ENCODE measurements around the gene RBMS3.
"Not testable (repeated sequence)": the region's sequence is repeated elsewhere in the genome, so short reads cannot be mapped to it uniquely, and the experiment has no call there.

The RBMS3 gene

DNA sequence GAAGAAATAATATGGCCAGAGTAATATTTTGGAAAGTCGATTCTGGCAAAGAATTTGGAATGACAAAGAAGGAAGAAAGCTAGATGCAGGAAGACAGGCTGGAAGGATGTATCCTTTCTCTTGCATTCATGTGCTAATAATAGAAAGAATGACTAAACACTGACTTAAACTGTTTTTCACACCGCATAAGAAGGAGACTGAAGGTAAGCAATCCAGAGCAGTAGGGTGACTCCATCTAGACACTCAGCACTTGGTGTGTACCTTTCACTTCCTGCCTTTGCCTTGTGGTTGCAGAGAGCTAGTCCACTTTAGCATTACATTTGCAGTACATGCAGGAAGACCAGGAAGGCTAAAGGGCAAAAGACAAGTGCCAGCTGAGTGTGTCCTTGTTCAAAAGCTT lies 234.6 kb downstream of the RBMS3 start:
- in situ Hi-C loops (cut with MboI; ENCODE audit: low sequenced_read_pairs), result no loop called here

DNA sequence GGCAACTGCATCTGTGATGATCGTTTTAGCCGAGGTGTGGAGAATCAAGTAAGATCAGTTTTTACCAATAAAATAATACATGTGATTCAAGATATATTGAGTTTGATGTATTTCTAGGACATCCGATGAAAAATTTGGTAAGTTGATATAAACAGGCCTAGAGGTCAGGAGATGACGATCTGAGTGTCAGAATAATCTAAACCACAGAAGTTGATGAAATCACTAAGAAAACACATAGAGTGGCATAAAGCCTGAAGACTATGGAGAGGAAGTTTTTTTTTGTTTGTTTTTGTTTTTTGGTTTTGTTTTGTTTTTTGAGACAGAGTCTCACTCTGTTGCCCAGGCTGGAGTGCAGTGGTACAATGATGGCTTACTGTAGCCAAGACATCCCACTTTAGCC lies 235.3 kb downstream of the RBMS3 start:
- in situ Hi-C loops (cut with MboI; ENCODE audit: low sequenced_read_pairs), result no loop called here

DNA sequence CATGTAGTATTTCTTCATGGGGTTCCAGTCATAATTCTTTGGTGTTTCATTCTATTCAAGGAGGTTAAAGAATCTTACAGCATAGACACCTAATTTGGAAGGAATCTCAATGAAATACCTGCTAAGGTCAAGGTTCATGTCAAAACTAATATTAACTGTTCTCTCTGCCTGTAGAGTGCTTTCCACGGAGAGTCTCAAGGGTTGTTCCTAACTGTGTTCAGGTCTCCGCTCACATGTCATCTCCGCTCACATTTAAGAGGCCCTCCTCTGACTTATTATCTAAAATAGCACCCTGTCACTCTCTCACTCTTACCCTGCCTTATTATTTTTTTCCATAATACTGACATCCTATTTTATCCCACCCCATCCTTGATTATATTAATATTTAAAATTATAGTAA lies 239.9 kb downstream of the RBMS3 start:
- in situ Hi-C loops (cut with MboI; ENCODE audit: low sequenced_read_pairs), result no loop called here

DNA sequence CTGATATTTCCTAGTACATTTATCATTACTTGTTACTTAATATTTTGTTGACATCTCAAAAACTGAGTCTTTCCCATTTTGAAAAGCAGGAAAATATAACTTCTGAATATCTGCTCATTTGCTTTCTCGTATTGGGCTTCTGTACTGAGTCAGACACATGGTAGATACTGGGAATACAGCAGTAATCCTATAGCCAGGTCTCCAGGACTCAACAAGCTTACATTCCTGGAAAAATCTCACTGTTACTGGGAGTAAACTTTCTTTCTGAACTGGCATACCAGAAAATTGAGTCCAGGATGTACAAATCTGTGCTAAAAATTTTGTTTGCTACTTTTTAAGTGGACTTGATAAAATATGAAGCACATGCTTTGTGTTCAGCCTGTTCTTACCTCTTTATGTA lies 240.4 kb downstream of the RBMS3 start:
- in situ Hi-C loops (cut with MboI; ENCODE audit: low sequenced_read_pairs), result no loop called here

DNA sequence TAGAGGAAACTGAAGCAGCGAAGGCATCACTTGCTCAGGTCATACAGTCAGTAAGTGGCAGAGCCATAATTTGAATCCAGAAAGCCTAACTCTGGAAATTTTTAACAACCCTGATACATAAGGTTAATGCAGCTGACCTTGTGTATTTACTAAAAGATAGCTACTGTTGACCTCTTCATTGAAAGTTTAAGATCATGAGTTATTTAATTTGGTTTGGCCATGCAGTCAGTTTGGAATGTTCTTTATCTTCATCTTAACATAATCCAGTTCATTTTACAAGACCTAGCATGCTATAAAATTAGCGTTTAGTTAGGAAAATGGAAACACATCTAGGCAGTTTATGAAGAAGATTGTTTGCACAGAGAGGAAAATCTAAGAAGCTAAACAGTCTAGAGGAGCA lies 240.9 kb downstream of the RBMS3 start:
- in situ Hi-C loops (cut with MboI; ENCODE audit: low sequenced_read_pairs), result no loop called here

DNA sequence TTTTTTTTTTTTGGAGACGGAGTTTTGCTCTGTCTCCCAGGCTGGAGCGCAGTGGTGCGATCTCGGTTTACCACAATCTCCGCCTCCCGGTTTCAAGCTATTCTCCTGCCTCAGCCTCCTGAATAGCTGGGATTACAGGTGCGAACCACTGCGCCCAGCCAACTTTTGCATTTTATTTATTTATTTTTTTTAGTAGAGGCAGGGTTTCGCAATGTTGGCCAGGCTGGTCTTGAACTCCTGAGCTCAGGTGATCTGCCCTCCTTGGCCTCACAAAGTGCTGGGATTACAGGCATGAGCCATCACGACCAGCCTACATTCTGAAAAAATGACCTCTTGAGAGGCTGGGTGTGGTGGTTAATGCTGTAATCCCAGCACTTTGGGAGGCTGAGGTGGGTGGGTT lies 243.6 kb downstream of the RBMS3 start:
- in situ Hi-C loops (cut with MboI; ENCODE audit: low sequenced_read_pairs), result not testable (repeated sequence)

DNA sequence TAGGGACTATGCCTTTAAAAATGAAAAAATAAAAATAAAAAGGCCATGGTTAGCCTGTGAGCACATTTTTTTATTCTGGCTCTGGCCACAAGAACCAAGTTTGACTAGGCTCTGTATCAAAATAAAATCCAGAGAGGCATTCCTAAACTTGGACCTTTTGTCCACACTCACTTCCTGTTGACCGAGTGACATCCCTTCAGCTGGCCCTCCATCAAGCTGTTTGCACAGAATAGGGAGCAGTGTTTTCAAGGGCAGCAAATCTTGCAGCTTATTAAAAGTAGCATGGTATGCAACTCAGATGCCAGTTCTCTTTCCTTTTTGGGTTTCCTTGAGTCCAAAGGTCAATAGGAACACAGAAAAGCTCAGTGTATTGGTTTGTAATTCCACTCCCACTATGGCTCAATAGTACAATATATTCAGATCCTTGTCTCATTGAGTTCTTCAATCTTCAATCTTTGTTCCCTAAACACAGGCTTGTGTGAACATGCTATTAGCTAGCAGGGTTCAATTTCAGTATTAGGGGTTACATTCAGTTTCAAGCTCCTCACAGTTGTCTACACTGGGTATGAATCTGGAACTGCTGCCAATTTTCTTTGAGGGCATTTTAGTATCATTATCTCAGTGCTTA lies 244.5 kb downstream of the RBMS3 start:
- in situ Hi-C loops (cut with MboI; ENCODE audit: low sequenced_read_pairs), result no loop called here

DNA sequence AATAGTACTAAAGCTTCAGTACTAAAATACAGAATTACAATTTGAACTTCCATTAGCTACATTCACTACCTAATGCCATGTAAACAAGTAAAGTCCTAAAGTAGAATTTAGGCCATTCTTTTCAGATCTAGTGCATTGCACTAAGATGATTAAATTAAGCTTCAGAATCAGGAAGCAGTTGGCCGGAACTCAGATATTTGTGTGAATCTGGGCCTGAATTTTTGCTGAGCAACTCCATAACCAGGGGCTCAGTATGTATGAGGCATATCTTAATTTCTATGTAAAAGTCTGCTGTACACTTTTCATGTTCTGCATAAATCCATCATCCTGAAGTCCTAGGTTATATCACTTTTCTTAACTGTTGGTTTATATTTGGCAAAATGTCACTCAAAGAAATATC lies 246.4 kb downstream of the RBMS3 start:
- in situ Hi-C loops (cut with MboI; ENCODE audit: low sequenced_read_pairs), result no loop called here

DNA sequence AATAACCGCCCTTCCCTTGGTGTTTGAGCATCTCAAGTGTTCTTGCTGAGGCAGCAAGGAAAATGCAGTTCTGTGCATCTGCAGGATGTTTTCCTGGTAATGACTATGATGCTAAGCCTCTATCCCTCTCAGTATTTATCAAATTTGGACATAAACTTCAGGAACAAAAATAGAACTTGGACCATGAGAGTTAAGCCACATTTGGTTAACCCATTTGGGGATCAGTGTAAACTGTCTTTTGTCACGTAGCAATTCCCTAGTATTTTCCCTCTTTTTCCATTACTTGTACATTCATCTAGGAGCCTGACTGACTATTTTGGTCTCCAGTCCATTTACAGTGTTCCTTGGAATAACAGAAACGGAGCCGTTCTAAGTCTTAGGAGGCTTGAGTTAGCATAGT lies 250.8 kb downstream of the RBMS3 start:
- in situ Hi-C loops (cut with MboI; ENCODE audit: low sequenced_read_pairs), result no loop called here

DNA sequence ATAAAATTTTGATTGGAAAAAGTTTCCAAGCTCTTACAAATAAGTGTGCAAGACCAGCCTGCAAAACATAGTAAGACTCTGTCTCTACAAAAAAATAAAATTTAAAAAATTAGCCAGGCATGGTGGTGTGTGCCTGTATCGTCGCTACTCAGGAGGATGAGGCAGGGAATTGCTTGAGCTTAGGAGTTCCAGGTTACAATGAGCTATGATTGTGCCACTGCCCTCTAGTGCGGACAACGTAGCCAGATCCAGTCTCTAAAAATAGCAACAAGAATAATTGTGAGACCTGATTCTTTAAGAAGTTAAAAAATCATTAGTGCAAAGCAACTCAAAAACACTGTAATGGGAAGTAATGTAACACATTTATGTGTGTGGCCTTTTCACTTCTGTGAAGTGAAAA lies 251.6 kb downstream of the RBMS3 start:
- in situ Hi-C loops (cut with MboI; ENCODE audit: low sequenced_read_pairs), result no loop called here

DNA sequence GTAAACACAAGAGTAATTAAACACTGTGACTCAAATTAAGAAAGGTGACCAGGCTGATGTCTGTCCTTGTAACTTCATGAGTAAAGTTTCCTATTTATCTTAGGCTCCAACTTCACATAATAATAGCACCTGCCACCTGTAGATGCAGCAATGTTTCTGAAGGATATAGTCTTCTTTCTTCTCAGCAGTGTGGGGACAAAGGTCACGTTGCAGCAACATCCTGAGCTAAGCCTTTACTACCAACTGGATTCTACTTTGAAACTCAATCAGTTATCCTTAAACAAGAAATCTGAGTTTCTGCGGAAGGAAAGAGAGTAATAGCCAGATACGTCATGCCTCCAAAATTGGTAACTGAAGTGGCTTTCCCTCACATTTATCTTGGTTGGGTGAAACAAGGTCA lies 253.1 kb downstream of the RBMS3 start:
- in situ Hi-C loops (cut with MboI; ENCODE audit: low sequenced_read_pairs), result no loop called here

DNA sequence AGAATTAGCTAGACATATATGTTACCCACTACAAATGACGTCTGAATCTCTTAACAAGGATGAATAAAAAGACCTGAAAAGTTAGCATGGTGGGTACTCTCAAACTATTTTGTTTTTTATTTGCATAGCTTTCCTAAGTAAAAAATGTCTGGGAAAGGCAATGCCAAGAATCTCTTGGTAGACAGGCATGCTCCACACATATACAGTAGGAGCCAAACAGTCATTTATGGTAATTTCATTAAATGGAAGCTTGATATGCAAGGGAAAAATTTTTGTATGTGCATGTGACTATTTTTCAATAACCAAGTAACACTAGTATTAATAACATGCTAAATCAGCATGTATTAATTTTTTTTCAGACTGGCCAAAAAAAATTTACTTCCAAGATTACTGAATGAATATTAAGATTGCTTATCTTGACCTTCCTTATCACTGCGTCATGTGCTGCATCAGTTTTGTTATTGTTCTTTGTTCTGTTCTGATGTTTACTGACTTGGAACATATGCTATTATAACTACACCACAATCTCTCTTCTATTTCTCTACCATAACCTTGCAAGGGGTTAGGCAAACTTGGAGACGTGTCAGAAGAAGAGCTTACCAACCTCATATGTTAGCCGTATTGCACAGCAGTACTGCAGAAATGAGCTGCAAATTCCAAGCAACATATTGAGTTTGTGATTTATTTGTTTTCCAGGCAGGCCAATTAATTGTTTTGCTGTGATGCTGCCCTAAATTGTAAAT lies 255.3 kb downstream of the RBMS3 start:
- in situ Hi-C loops (cut with MboI; ENCODE audit: low sequenced_read_pairs), result no loop called here

DNA sequence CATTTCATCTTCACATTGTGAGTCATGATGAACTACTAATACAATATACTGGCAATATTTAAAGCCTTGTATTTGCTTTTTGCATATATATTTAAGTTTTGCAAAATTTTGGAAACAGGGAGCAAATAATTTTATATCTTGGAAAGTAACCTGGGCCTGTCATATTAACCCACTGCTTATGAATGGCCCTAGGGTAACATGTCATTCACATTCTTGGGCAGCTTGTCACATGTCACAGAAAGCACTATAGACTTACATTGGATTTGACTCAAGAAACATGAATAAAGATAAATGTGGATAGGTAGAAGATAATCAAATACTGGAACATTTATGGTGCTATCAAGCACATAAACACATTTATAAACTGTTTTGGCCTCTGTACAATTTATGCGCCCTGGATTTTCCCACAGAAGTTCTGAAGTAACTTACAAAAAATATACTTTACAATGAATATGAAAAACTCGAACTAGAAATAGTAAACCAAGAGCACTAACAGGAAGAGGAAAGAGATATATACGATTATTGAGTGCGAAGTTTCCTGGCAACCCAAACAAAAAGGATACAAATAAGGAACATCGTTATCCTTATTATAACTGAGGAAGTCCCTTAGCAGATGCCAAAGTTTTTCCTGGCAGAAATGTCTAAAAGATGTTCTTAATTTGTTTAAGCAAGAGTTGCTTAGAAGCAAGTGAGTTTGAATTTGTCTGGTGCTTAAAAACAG lies 257.2 kb downstream of the RBMS3 start:
- in situ Hi-C loops (cut with MboI; ENCODE audit: low sequenced_read_pairs), result no loop called here

DNA sequence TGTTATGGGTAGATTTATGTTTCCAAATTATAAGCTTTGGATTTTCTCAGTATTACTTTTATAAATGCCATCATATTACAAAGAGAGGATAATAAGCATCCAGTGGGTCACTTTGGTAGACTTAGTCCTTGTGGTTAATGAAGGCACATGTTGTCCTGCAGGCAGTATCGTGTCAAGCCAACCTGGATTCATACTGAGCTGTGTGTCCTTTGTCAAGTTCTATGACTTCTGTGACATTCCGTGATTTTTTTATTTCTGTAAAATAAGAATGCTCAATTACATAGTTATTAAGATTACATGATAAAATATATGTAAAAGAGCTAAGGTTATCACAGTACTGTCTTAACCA lies 257.7 kb downstream of the RBMS3 start:
- in situ Hi-C loops (cut with MboI; ENCODE audit: low sequenced_read_pairs), result no loop called here

DNA sequence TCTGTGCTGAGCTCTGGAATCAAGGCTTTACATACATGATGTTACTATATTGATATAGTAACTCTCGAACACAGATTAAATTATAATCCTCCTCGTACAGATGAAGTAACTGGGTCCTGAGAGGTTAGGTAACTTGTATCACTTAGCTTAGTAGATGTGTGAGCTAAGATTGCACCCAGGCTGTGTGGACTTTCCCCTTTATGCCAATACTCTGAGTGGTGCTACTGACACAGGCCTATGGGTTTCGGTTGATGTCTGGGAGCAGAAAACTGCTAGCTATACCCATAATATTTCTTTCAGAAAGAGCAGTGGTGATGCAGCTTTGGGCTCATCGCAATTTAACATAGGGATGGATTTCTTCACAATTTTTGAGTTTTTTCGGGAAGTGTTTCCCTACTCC lies 259.7 kb downstream of the RBMS3 start:
- in situ Hi-C loops (cut with MboI; ENCODE audit: low sequenced_read_pairs), result no loop called here

DNA sequence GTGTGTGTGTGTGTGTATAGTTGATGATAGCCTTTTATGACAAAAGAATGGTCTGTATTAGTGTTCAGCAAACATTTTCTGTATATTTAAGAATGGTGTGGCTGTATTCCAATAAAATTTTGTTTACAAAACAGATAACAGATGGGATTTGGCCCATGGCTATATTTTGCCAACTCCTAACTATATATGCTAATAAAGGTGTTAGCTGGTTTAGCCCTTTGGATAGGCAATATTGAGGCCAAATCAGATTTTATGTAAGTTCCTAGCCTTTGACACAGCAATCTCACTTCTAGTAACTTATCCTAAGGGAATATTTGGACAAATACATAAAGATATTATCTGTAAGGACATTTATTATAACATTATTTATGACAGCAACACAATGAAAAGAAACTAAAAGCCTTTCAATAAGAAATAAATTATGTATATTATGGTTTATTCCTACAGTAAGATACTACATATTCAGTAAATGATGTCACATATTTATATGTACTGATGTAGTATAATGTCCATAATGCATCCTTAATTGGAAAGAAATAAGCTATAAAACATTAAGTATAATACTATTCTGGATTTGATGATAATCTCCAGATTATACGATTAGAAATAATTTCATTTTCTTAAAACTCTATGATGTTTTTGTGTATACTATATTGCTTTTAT lies 264.0 kb downstream of the RBMS3 start:
- in situ Hi-C loops (cut with MboI; ENCODE audit: low sequenced_read_pairs), result no loop called here

DNA sequence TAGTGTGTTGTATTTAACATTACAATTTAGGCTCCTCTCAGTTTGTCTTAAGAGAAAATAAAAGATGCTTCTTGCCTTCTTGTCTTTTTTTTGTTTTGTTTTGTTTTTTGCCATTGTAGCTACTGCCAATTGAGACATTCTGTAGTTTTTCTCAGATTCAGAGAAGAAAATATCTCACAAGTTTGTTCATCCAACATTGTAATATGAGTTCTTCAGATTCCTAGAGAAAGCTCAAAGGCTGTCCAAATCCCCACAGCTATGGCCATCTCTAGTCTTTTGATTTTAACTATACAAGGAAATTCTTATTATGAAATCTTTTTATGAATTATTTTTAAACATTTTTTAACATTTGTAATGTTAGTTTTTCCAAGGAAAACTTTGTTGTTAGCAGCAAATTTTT lies 264.7 kb downstream of the RBMS3 start:
- in situ Hi-C loops (cut with MboI; ENCODE audit: low sequenced_read_pairs), result no loop called here

DNA sequence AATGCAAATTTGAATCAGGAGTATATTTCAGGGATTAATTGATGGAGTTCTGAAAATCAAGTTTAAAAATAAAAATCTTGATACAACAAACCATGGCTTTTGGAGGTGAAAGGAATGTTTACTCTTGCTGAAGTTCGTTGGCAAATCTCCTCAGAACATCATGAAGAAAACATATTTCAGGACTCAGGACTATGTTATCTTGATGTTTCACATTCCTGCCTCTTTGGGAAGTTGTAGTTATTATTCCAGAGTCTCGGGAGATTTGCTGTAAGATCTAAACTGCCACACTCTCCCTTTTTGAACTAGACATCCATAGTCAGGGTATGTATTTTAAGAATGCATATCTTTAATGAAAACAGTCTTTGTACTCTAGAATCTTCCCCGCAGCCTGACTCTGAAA lies 271.2 kb downstream of the RBMS3 start:
- in situ Hi-C loops (cut with MboI; ENCODE audit: low sequenced_read_pairs), result no loop called here

DNA sequence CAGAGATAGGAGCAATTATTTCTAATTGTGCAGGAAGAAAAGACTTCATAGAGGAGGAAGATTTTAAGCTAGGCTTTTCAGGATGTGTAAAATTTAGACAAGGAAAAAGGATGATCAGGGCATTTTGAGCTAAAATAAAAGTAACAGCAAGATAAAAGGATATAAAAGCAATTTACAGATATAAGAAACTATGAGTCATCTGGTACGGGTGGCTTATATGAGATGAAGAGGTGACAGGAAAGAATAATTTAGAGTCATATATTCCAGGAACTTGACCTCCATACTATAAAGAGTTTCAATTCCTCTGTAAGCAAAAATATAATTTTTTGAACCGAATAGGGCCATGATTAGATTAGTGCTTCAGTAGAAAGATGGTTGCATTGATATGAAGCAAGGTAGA lies 273.7 kb downstream of the RBMS3 start:
- in situ Hi-C loops (cut with MboI; ENCODE audit: low sequenced_read_pairs), result no loop called here

DNA sequence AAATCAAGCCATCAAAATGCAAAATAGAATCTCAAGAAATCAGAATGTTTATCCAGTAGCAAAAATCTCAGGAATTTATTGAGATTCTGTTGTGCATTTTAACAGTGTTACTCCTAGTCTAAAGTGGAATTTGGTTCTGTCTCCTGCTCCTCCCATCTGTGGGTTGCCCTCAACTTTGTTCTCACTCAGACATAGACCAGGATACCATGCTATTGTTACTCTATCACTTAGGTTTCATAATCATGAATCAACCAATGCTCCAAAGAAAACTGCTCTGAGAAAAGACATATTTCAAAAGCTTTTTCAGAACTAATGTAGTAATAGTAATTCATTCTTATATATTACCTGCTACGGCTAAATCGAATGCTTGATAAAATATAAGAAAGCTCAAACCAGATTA lies 274.7 kb downstream of the RBMS3 start:
- in situ Hi-C loops (cut with MboI; ENCODE audit: low sequenced_read_pairs), result no loop called here

DNA sequence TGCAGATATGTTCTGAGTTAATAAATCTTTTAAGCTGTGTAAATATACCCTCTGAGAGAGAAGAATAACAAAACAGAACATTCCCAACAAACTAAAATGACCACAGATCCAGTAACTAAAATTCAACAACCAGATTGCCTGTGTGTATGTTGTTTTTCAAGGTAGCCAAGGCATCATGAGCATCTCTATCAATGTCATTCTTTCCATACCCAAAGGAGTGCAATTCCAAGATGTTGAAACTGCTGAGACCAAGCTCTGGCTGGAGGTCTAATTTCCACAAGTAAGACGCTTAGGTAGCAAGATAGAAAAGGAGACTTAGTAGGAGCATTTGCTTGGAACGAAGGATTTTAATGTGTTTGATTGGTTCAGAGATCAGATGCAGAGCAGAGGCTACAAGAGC lies 276.3 kb downstream of the RBMS3 start:
- in situ Hi-C loops (cut with MboI; ENCODE audit: low sequenced_read_pairs), result no loop called here

DNA sequence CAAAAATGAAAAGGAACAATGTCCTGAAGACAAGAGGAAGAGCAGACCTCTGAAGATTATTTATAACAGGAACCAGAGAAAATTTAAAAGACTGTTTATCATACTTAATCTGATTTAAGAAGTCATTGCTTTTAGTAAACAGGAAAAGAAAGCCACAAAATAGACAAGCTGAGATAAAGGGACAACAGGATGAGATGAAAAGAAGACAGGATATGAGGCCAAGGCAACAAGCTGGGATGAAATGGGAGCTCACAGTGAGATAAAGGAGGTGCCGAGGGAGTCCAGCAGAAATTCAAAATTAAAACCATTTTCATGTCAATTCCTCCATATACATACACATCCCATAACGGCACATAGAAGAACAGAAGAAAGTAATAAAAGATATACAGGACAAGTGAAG lies 277.0 kb downstream of the RBMS3 start:
- in situ Hi-C loops (cut with MboI; ENCODE audit: low sequenced_read_pairs), result no loop called here
